HG02885 (cell line): ENCODE results near the gene BLTP1.

Source experiments
- ATAC-seq: cut with Tn5 transposase; IDR thresholded peaks from one replicate; pipeline ENCODE4 v1.9.1; 2021; ENCODE audit warnings: mild to moderate bottlenecking; ENCODE audit not compliant: unreplicated experiment, poor library complexity

Gene BLTP1

GRCh38 chr4:122163767-122164166 lies 11.6 kb downstream of the BLTP1 start:
- no peak for ATAC-seq

DNA sequence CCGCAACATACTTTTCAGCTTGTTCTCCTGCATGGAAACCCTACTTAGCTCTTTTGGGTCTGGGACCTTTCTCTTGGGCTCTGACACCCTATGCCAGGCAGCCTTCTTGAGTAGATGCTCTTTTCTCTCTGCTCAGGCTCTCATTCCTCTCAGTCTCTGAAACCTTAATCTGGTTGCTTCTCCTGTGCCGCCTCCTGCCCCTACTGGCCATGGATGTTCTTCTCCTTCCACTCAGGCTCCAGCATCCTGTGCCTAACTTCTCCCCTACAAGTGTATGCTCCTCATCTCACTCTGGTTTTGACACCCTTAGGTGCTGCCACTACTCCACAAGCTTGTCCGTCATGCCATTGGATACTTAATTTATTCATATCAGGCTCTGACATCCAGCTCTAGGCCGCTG lies 15.2 kb downstream of the BLTP1 start:
- no peak for ATAC-seq

DNA sequence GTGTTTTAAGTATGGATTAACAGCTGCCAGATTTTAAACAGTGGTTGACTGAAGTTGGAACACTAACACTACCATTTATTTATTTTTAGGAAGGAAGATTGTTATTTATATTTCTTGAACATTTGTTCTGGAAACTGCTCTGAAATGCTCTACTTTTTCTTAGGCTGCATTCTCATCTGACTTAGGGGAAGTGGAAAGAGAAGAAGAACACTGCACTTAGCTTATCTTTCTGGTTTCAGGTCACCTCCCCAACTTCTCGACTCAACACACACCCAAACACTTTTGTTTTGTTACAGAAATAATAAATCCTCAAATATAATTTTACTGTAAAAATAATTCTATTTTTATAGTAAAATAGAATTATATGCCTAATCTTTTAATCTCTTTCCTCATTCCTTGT lies 18.6 kb downstream of the BLTP1 start:
- ATAC-seq: no peak

GRCh38 chr4:122171323-122171722 lies 19.2 kb downstream of the BLTP1 start:
- ATAC-seq: no peak

DNA sequence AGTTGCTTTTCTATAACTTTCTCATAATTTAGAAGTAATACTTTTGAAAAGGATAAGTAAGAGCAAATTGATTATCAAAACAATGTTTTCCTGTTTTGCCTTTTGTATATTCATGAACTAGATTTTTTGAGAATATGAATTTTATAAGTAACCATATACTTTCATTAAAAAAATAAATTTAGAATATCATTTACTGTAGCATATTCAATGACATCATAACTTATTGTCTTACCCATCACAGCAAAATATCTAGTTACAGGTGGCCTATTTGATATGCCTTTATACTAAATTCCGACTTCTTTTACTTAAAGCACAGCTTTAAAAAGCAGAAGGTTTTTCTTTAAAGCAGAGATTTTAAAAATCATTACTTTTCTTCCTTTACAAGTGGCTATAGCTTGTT lies 20.1 kb downstream of the BLTP1 start:
- ATAC-seq: no peak

DNA sequence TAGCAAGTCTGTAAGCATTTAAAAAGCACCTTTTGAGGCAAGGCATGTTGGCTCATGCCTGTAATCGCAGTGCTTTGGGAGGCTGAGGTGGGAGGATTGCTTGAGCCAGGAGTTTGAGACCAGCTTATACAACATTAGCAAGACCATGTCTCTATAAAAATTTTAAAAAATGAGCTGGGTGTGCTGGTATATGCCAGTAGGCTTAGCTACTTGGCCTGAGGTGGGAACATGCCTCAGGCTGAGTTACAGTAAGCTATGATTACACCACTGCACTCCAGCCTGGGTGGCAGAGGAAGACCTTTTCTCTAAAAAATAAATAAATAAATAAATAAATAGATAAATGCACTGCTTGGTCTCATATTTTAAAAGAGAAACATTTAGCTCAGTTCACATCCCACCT lies 26.8 kb downstream of the BLTP1 start:
- no peak for ATAC-seq

- no peak for ATAC-seq
Measured at GRCh38 chr4:122195718-122196117, 43.6 kb downstream of the BLTP1 start.
